GM19025 (cell line): ENCODE data around the gene TPM4.
"Not testable (repeated sequence)": the region's sequence is repeated elsewhere in the genome, so short reads cannot be mapped to it uniquely, and the experiment has no call there.

Experiments
- ATAC-seq: cut with Tn5 transposase; IDR thresholded peaks from one replicate; pipeline ENCODE4 v1.9.1; 2021; ENCODE audit warnings: mild to moderate bottlenecking, low read depth, moderate library complexity; ENCODE audit not compliant: unreplicated experiment

The TPM4 gene

GRCh38 chr19:16070366-16070990 is 5.8 kb upstream of the TPM4 start:
- ATAC-seq = no peak

GRCh38 chr19:16071072-16071691 is 5.1 kb upstream of the TPM4 start:
- ATAC-seq = no peak

- no peak for ATAC-seq
Observed at GRCh38 chr19:16073481-16073880, 2.8 kb upstream of the TPM4 start.

GRCh38 chr19:16073988-16074387 is 2.3 kb upstream of the TPM4 start:
- ATAC-seq = no peak

GRCh38 chr19:16074488-16075365 is 1.6 kb upstream of the TPM4 start:
- ATAC-seq = no peak

GRCh38 chr19:16075430-16076153 is 703 bp upstream of the TPM4 start:
- ATAC-seq = no peak

- ATAC-seq = no peak
Observed at GRCh38 chr19:16076958-16077611, 790 bp downstream of the TPM4 start.

GRCh38 chr19:16077984-16078758 is 1.9 kb downstream of the TPM4 start:
- ATAC-seq = no peak

- no peak for ATAC-seq
Observed at GRCh38 chr19:16078759-16079707, 2.7 kb downstream of the TPM4 start.

GRCh38 chr19:16084067-16084685 is 7.9 kb downstream of the TPM4 start:
- no peak for ATAC-seq

GRCh38 chr19:16085115-16085514 is 8.8 kb downstream of the TPM4 start:
- no peak for ATAC-seq

GRCh38 chr19:16087404-16087803 is 11.1 kb downstream of the TPM4 start:
- not testable (repeated sequence) for ATAC-seq

- ATAC-seq = no peak
Observed at GRCh38 chr19:16087940-16088339, 11.6 kb downstream of the TPM4 start.

- no peak for ATAC-seq
Observed at GRCh38 chr19:16088351-16089009, 12.2 kb downstream of the TPM4 start.

- ATAC-seq = no peak
Observed at GRCh38 chr19:16089010-16089846, 12.9 kb downstream of the TPM4 start.

GRCh38 chr19:16091546-16092475 is 15.5 kb downstream of the TPM4 start:
- ATAC-seq = no peak
